GM10266 (cell line): ENCODE results near the gene ADA.
"Not testable (repeated sequence)": the region's sequence is repeated elsewhere in the genome, so short reads cannot be mapped to it uniquely, and the experiment has no call there.

Experiments
- DNase-seq: peaks from one replicate; pipeline ENCODE4 v3.0.0; 2012; ENCODE audit errors: extremely low spot score
- CTCF ChIP-seq: IDR thresholded peaks from 2 replicates; pipeline ENCODE4 v1.5.1; 2012; ENCODE audit warnings: mild to moderate bottlenecking, low read depth; ENCODE audit not compliant: control insufficient read depth, insufficient read depth; ENCODE audit errors: missing control alignments

Gene ADA

DNA sequence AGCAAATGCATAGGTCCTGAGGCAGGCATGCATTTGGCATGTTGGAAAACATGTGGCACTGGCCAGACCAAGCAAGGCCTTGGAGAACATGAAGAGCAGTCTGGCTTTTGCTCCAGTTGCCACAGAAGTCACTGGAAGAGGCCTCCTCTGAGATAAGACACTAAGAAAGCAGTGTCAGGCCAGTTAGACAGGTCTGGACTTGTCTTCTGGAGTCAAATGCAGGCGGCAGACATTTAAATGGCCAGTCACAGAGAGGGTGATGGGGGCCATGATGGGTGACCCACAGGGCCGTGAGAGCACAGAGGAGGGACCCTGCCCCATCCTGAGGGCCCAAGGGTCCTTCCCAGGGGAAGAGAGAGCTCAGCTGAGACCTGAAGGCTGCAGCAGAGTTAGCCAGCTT is 26.7 kb upstream of the ADA start:
- no peak for DNase-seq
- TF ChIP-seq CTCF: no peak

- DNase-seq: not testable (repeated sequence)
These were observed 20.9 kb upstream of the ADA start for GRCh38 chr20:44672318-44672902.

DNA sequence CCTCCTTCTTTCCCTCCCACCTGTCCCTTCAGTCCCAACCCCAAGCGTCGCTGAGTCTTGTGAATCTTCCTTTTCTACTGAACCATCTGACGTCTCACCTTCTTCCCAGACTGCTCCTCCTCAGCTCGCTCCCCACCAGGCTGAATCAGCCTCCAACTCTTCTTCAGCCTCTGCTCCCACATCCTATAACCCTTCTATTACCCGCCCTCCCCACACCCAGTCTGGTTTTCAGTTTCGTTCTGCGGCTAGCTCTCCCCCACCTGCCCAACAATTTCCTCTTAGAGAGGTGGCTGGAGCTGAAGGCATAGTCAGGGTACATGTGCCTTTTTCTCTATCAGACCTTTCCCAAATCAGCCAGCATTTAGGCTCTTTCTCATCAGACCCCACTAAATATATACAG is 20.0 kb upstream of the ADA start:
- DNase-seq: not testable (repeated sequence)

GRCh38 chr20:44670851-44671250 is 19.4 kb upstream of the ADA start:
- not testable (repeated sequence) for DNase-seq

- no peak for TF ChIP-seq CTCF
- no peak for DNase-seq
These were observed 14.6 kb upstream of the ADA start for GRCh38 chr20:44666066-44666465.

GRCh38 chr20:44664131-44664530 is 12.6 kb upstream of the ADA start:
- no peak for DNase-seq
- no peak for TF ChIP-seq CTCF

DNA sequence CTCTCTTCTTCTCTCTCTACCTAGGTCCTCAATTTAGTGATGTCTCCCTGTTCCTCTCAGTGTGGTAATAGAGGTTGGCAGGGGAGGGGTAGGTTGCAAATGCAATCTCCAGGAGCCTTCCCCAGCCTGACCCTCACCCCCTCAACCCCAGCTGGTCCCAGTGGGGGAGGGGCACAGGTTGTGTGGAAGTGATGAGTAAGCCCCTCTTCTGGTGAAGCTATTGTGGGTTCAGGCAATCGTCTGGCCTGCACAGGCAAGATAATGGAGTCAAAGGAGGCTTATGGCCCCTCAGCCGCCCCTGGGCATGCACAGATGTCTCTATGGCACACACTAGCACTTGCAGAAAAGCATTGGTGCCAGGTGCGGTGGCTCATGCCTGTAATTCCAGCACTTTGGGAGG is 10.8 kb upstream of the ADA start:
- DNase-seq: no peak
- TF ChIP-seq CTCF: no peak

GRCh38 chr20:44660581-44660980 is 9.1 kb upstream of the ADA start:
- no peak for TF ChIP-seq CTCF

DNA sequence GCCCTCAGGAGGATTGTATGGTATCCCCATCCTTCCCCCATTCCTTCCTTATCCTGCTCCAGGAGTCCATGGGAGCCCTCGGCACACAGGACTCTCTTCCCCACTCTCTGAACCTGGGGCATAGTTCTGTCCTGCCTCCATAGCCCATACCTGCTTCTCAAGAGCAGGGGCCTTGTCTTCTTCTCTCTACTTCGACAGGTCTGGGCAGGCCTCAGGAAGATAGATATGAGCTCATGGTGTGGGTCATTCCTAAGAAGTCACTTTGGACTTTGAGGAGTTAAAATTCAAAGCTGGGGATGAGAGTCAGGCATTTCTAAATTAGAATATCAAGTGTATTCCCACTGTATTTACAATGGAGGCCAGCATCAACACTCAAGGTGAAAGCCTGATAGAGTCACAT is 8.4 kb upstream of the ADA start:
- no peak for TF ChIP-seq CTCF
- no peak for DNase-seq

More at GRCh38 chr20:44660581-44660980, 9.1 kb upstream of the ADA start:
- DNase-seq: no peak
